EL (cell line): ENCODE measurements around the gene PCDH1.

Source experiments
- DNase-seq: peaks from one replicate; pipeline ENCODE4 v3.0.0-alpha.2; 2016

The PCDH1 gene

DNA sequence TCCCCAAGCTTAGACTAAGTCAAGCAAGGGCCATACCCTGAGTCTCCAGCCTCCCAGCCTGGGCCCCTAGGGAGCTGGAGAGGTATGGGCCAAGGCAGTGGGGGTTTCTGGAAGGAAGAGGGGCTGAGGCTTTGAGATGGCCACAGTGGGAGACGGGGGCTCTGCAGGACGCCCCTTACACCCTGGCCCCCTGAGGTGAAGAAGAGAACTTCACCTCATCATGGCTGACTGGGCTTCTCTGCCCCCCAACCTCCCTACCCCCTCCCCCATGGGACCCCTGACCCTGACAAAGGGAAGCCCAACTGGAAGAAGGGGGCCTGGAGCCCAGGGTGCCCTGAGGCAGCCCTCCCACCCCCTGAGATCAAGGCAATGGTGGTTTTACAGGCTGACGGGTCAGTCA, 25.8 kb downstream of the PCDH1 start:
- no peak for DNase-seq

DNA sequence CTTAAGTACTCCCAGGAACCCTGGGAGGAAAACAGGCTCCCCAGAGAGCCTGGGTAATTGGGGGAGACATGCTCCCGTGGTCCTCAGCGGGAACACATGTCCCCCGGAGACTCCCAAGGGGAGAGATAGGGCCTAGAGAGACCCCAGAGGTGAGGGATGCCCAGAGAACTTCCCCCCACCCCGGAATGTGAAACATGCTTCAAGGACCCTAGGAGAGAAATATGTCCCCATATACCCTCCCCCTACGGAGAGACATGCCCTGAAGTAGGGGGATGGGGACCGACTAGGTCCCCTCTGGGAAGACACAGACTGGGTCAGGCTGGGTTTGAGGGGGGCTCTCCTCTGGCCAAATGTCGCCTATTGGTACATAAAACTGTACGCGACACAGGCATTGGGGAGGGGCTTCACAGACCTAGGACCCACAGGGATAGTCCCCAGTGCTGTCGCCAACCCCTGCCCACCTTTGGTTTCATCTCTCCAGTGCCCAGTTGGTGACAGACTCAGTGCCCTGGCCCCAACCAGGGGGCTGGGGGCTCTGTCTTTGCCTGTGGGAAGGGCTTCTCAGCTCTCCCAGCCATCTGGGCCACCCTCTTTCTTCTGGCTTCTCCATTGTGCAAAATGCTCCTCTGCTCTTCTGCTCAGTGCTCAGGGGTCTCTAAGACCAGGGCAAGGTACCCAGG, 26.9 kb downstream of the PCDH1 start:
- DNase-seq = no peak

DNA sequence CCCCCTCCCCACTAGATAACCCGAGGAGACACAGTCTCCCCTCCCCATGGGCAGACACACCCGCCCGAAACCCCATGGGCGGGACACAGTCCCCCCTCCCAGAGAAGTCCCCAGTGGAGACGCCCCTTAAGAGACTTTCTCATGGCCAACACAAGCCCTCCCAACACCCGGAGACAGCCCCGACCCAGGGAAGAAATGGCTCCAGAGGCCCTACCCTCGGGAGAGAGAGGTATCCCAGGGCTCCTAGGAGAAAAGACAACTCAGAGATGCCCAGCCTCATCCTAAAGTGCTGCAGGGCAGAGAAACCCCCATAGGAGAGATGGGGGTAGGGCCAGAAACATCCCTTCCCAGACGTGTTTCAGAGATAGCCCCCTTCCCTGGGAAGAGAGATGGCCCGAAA, 27.4 kb downstream of the PCDH1 start:
- no peak for DNase-seq

DNA sequence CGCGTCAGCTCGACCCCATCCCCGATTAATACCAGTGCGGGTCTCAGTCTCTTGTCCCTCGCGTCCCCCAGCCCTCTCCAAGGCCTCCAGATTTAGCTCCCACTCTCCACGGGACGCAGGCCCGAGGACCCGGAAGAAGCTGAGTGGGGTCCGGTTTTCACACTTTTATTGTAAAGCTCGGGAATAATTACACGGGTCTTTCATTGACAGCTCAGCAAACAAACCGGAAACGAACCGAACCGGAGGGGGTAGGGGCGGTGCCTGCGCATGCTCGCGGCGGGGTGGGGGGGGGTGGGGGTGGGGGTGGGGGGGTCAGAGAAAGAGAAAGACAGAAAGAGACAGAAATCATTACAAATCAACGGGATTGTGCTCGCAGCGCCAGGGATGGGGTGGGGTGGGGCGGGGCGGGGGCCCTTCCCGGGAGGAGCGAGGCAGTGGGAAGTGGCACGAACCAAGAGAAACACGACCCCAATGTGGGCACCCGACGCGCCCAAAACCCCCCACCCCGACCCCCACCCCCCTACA, 27.9 kb downstream of the PCDH1 start:
- peak; percentile 48 for DNase-seq

DNA sequence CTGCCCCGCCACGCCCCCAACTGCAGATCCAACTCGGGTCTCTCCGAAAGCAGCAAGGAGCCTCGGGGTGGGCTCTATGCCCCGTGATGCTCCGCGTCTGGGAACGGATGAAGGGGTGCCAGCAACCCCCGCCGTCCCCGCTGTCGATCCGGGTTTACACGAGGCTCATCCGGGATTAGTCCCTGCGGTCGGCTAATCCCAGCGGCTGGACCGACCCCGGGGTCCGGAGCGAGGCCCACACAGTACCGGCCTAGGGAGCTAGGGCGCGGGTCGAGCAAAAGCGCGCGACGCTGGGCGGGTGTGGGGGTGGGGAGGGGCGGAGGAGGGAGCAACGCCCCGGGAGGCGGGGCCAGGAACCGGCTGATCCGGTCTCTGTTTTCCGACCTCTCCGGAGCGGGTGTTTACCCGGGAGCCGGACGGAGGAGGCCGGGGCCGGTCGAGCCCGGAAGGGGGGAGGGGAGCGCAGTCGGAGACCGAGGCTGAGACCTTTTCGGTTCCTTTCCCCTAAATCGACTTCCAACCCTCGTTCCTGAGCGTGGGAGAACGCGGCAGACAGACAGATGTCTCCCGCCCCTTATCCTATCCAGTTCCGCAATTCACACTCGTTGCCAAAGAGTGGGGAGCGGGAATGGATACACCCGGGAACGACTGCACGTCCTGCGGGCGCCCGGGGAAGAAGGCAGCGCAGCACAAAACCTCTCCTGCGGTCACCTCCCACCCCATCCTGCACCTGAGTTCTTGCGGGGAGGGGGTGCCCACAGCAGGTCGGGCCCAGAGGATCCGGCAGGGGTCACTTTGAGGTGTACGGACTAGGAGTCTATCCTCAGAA, 28.6 kb downstream of the PCDH1 start:
- peak; percentile 78 for DNase-seq

DNA sequence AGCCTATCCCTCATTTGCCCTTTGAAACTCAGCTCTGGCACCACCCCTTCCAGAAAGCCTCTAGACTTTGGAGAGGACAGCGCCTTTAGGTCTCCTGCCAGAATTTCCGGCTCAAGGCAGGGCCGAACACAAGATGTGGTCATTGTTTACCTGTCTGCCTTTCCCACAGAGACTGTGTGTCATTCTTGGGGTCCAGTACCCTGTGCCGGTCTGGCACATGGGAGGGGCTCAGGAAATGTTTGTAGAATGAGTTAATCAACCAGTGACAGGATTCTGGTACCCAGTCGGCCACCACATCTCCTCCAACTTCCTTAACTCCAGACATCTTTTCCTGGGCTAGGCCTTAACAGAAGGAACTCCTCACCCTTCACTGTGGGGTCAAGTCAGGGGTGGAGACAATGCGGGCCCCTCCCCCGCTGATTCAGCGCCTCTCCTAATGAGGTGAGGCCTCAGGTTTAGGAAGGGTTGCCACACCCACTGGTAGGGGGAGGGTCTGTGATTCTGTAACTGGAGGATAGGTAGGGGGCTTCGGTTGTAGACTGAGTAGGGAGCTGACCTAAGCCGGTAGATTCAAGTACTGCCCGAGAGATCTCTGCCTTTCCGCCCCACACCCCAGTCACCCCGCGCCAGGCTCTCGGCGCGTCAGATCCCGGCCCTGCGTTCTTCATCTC, 29.3 kb downstream of the PCDH1 start:
- DNase-seq = peak; percentile 80

DNA sequence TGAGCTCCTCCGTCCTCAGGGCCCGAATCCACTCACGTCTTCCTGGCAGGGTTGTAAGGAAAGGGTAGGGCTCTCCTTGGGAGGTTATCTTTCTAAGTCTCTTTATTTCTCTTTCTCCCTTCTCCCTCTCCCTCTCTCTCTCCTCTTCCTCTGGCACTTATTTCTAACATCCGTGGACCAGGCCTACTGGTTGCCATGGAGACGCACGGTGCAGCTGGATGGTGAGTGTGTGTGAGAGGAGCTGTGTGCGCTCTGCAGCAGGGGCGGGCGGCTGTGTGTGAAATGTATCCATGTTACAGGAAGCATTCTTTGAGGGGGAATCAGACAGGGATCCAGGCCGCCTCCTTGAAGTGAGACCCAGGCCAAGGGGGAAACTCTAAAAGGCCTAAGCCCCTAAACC, 32.2 kb downstream of the PCDH1 start:
- DNase-seq = peak; percentile 40

DNA sequence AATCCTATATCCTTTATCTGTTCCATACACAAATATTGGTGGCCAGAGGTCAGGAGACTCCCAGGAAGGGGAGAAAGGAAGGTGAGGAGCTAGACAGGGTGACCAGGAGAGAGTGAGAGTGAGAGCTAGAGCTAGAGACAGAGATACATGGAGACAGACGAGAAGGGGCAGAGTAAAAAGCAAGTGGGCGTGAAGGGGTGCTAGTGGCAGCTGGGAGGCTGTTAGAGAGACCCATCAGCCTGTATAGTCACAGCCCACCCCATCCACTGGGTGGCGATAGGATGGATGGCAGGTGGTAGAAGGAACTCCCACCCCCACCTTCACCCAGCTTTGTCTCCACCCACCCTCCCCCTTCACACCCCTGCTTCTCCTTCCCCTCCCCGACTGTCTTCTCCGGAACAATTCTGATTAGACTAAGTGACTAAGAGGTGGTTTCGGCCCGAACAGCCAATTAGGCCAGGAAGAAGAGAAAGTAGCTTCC, 32.8 kb downstream of the PCDH1 start:
- DNase-seq = no peak

DNA sequence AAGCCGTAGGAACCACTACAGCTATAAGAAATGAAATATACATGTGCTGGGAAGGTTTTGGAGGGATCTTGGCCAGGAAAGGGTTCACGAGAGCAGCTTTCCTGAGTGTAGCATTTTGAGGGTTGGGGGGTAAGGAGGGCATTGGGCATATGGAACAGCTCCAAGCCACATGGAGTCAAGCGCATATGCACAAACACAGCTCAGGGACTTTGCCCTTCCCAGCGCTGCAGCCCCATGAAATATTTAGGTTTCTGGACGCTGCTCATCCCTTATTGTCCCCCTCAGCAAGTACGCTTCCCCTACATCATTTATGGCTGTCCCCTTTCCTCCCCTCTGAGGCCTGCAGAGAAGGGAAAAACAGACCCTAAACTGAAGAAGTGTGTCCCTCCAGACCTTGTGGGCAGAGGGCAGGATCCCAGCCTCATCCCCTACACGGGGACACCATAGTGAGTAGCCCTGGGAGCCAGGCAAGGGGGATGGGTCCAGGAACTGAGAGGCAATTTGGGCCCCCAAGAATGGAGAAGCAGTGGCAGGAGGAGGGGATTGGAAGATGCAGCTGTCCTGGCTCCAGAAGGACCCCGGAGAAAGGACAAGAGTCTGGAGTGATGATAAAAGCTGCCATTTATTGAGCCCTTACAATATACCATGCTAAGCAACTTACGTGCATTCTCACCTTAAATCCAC, 33.7 kb downstream of the PCDH1 start:
- DNase-seq = no peak

DNA sequence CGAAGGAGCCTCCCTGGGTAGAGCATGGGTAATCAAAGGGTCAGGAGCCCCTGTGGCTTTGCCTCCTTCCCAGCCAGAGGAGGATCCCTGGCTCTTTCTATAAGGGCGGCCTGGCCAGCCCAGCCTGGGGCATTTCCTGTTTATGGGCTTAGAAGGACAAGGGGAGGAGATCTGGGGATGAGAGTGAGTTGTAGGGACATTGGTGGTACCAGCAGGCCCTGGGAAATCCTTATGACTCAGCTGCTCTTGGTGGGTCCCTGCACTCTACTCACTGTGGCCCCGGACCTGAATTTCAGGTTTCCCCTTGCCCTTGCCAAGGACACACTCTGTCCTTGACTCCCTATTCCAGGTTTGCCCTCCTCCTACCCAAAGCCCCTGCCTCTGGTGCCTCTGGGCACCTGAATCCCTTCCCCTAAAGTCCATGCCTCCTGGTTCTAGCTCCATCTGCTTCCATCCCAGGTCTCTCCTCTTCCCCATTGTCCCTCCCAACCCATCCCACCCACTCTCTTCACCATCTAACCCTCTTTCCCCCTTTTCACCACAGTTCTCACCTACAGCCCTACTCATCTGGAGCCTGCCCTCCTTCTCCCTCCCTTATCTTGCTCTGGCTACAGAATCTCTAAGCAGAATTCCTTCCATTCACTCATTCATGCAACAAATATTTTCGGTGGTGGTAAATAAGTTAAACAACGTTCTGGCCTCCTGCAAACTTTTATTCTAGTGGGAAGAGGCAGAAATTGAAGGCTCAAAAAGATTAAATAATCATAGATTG, 34.9 kb downstream of the PCDH1 start:
- DNase-seq = peak; percentile 70

DNA sequence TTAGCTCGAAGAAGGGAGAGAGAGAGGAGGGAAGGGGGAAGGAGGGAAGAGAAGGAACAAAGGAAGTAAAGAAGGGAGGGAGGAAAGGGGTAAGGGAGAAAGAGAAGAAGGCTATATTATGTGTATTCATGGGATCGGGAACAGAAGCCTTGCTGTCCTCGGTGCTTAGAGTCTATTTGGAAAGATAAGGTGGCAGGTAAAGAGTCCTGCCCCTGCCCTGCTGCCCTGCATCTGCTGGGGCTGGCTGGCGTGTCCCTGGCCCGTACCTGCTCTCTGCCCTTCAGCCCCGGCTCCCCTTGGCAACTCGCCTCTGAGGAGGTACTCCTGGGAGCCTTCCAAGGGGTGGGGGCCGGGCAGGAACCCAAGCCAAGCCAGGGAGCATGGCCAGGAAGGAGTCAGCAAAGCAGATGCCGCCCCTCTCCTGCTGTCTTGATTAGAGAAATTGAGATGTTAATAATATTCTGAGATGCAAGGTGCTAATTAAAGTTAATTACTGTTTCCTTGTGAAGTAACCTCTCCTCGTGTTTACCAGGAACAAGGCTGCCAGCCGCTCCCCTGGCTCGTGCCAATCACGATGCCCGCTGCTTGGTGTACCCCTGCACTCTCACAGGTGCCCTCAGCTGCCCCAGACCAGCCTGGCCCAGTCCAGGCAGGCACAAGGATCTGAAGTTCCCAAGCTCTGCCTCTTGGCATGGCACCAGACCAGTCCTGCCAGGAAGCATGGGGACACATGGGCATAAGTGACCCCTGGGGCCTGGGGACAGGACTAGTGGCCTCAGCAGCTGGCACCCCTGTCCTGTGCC, 36.6 kb downstream of the PCDH1 start:
- no peak for DNase-seq

DNA sequence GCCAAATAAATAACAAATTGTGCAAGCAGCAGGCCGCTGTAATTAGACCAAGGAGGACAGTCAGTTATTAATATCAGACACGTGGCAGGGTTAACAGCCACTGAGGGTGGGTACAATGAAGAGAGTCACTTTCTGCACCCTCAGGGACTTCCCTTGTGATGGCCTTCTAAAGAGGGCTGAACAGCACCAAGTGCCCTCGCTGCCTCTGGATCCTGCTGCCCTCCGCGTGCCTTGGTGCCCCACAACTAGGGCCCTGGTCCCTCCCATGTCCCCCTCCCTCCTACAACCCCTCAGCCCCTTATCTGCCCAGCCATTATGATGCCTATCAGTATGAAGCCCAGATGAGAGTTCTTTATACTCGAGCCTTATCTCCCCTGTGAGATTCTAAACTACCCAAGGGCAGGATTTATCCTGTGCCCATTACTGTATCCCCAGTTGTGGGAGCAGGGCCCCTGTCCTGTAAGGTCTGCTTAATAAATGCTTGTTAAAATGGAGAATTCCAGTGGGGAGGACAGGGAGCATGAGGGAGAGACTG, 37.3 kb downstream of the PCDH1 start:
- no peak for DNase-seq

DNA sequence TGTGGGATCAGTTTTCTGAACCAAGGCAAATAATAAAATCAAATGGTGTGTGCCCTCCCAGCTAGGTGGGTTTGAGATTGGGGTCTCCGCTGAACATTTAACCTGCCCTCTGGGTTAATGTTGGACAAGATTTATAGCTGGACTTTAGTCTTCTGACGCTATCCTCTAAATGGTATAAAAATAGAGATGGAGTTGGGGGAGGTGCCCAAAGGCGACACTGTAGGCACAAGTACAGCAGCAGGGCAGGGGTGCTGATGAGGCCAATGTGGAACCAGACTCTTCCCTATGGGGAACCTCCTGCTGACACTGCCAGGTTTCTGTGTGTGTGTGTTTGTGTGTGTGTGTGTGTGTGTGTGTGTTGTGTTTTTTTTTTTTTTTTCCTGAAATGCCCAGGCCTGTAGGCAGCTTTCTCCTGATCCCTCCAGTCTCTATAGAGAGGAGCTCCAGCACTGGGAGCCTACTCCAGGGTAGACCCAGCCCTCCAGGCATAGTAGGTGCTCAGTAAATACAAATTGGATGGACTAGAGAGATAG, 37.9 kb downstream of the PCDH1 start:
- no peak for DNase-seq

DNA sequence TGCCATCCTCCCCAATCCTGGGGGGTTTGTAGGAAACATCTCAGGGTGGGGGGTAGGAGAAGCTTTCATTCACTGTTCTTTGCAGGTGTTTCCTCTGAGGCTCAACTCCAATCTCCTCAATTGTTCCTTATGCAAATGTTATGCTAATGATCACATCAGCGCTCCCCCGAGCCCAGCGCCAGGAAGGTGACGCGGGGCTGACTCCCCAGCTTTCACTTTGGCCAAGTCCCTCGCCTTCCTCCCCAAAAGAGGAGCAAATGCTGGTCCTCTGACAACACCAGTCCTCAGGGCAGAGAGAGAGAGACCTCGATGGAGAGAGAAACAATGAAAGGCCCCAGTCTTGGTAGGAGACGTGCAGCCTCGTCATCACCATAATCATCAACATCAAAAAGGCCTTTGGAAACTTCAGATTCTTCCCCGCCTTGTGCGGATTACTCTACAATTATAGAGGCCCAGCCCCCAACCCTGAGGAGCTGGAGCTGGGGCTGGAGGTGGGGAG, 39.1 kb downstream of the PCDH1 start:
- peak; percentile 36 for DNase-seq

DNA sequence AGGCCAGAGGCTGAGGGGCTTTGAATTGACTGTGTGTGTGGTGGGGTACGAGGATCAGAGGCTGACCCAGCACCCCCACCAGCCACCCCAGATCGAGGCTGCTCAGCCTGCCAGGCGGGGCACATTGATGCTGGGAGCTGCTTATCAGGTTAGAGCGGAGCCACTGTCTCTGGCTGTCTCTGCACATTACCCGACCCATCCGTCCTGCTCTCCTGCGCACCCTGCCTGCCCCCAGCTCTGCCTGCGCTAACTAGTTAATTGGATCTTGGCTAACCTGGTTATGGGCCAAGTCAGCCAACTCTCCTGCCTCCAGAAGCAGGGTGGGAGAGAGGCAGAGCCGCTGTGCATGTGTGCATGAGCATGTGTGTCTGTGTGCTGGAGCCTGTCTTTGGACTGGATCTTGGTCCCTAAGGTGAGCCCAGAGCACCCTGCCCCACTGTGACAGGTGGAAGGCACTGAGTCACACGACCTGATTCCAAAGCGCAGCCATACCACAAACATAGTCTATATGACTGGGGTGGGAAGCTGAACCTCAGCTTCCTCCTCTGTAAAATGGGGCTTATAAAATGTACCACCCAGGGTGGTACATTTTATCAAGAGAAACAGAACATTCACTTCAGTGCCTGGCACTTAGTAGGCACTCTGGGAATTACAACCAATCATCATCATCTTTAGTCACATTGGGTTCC, 39.7 kb downstream of the PCDH1 start:
- no peak for DNase-seq

DNA sequence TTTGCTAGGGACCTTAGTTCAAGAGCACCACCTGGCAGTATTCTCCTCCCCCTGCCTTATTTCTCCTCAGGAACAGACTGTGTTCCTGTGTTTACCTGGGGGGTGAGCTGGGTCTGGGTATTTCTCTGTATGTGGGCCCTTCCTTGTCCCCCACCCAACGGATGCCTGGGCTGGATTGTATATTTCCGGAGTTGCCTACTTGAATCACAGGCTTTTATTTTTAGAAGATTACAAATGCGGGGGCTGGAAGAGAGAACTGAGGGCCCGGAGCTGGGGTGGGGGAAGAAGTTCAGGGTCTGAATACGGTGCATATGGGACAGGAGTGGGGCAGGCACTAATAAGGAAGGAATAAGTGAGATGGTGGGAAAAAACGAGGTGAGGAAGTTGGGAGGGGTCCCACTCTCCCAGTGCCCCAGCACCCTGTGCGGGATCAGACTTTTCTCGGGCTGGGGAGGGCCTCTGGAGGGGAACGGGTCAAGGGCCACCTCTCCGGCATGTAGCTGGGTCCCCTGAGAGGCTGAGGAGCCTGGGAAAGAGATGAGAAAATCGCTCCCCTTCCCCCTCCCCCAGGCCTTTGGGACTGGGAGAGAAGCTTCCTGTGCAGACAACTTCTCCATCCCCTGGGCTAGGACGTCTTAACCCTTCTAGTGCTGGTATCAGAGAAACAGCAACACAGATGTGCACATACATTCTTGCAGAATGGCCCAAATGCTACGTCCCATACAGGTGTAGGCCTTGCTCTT, 42.1 kb downstream of the PCDH1 start:
- peak; percentile 47 for DNase-seq

DNA sequence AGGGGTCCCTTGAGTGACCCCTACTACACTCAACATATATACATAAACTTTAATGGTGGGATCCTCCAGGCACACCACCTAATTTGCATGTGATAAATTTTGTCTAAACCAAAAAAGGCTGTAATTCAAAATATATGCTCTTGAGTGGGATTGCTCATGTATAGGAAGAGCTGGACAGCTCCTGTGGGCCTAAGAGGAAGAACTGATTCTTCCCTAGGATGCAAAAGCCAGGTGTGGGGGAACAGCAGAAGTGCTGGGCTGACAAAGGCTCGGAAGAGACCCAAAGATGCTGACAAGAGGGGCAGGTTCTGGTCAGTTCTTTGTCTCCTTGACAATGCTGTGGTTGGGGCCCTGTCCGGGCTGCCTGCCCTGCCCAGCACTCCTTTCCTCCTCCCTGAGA, 43.9 kb downstream of the PCDH1 start:
- no peak for DNase-seq

DNA sequence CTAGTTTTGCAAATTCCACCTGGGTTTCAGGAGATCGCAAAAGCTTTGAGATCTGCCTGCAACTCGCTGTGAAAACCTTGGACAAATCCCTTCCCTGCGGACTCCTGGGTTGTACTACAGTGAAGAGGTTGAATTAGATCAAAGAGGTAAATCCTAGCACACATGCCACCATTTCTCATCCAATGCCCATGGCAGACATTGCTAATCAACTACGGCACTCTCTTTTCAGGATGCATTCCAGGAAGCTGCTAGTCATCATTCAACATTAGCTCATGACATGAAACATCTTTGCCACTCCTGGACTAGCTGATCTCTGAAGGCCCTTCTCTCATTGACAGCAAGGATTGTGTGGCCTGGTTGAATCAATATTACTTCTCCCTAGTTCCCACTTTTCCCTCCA, 46.1 kb downstream of the PCDH1 start:
- DNase-seq = no peak

DNA sequence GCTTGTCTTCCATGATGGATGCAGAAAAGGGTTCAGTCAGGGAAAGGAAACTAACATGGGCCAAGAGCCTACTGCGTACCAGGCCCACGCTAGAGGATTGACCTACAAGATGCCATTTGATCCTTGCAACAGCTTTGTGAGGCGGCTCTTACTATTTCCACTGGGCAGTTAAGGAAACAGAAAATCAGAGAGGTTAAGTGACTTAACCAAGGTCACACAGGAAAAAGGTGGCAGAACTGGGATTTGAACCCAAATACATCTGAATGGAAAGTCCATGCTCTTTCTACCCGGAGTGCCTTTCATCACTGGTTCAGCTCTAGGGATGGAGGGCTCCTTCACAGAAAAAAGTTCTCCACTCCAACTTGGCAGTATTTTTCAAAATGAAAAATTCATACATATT, 50.0 kb downstream of the PCDH1 start:
- no peak for DNase-seq
